Hematopoietic multipotent progenitor cell treated with erythropoietin and hydrocortisone succinate and interleukin-3 and kit ligand, for 15 days (in vitro differentiated cells): ENCODE measurements around the gene MACROH2A1.

ENCODE experiments used
- DNase-seq: peaks from one replicate; pipeline ENCODE4 v3.0.0-alpha.2; 2015; ENCODE audit warnings: low spot score

MACROH2A1 gene

DNA sequence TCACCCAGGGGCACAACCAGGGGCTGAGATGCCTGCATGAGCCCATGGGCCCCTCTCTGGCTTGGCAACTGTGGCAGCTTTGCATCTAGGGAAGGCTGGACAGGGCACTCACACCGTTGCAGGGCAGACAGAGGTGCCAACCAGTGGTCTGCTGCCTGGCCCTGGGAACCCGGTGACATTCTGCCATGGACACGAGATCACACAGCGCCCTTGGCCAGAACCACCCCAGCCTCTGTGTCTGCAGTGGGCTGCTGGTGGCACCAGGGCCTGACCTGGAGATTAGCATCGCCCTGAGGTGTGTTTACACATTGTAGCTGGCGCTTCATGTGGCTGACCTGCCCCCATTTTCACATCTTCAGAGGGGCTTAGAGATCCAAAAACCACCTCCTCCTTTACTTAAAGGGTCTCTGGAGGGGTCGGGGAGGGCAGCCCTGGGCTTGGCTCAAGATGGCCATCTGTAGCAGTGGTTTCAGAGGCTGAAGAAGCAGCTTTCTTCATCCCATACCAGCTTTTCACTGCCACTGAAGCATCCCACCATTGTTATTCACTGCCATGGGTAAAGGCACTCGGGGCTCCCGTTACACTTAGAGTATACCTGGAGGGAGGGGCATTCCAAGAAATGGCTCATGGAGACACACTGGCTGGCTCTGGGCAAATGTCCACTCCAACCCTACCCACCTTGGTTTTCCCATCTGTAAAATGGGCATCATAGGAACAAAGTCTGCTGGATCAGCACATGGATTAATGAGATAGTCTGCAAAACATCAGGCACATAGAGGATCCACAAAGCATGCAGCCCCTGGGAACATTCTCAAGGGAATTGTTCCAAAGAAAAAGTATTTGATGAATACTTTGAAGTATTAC is 36.7 kb upstream of the MACROH2A1 start:
- no peak for DNase-seq

DNA sequence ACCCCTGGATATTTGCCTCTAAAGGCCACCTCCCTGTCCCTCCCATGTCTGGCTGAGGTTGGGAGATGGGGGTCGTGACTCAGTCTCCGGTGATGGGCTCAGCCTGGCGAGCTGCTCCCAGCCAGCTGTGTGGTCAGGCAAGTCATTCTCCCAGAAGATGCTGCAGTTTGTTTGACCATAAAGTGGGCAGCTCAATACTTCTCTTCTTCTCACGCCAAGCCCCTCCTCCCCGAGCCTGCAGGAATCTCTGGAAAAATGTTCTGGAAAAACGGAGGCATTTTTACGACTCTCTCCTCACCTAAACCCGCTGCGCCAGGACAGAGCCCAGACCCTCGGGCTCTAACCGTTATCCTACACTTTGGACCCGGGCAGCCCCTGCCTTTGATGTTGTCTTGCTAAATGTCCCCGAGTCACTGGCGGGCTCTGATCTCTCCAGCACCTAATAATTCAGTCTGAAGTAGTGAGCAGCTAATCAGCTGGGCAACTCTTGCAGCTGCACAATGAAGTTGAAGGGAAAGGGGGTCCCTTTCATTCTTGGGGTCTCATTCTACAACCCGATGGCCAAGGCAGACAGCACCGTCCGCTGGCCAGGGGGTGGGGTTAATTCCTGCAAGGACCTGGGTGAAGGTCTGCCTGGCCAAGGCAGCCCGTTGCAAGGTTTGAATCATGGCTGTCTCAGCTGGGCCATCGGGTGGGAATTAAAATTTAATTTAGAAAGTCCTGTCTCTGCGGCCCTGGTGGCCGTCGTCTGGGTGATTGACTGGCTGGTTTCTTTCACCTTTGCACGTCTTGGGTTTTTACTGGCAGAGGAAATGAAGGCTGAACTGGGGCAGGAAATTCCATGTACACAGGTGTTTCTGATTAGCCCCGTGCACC is 35.8 kb upstream of the MACROH2A1 start:
- DNase-seq = no peak

DNA sequence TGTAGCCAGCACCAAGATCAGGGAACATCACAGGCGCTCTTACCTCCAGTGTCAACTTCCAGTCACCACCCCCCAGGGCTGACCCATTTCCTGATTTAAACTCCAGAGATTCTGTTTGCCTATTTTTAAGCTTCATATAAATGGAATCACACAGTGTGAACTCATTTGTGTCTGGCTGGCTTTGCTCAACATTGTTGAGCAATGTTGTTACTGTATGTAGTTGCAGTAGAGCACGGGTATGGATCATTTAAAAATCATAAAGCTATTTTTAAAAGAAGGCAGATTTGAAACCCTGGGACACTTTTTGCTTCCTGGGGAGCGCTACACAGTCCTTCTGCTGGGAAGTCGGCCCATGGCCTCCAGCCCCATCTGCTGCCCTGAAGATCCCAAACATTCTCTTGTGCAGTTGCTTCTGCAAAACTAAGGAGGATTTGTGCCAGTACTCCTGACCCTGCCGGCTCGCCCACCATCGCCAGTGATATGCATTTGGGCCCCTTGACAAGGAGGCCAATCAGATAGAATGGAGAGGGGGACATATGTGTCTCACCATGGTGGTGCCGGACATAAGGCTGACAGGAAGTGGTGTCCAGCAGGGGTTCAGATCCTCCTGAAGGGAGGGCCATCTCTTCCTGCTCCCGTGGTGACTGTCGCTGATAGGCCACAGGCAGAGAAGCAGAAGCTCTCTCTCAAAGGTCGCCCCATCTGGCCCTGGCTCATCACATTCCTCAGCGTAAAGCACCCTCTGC is 34.8 kb upstream of the MACROH2A1 start:
- no peak for DNase-seq

DNA sequence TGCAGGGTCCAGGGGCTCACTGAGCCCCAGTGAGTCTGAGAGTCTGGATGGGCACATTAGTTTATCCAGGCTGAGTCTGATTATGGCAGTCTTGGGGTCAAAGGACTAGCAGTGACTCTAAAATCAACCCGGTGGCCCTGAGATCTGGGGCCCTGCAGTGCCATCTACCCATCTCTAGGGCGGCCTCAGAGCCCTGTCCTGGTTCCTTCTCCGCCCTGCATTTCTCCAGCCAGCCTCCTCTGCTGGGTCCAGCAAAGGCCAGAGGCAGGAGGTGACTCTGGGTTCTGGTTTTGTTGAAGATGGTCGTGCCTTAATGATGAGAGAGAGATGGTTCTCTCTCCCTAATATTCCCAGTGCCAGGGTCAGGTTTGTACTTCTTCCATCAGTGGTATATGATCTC is 33.1 kb upstream of the MACROH2A1 start:
- no peak for DNase-seq

DNA sequence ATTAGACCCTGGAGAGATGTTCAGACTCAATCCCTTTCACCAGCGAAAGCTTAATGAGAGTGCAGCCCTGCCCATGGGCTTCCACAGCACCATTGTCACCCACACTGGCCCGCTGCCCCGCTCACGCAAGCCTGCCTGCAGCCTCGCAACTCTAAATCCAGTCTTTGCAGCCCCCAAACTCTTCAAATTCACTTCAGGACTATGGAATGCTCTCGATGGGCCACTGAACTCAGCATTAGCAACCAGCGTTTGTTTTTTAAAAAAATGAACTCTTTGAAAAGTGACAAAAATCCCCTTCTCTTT is 31.1 kb upstream of the MACROH2A1 start:
- no peak for DNase-seq

DNA sequence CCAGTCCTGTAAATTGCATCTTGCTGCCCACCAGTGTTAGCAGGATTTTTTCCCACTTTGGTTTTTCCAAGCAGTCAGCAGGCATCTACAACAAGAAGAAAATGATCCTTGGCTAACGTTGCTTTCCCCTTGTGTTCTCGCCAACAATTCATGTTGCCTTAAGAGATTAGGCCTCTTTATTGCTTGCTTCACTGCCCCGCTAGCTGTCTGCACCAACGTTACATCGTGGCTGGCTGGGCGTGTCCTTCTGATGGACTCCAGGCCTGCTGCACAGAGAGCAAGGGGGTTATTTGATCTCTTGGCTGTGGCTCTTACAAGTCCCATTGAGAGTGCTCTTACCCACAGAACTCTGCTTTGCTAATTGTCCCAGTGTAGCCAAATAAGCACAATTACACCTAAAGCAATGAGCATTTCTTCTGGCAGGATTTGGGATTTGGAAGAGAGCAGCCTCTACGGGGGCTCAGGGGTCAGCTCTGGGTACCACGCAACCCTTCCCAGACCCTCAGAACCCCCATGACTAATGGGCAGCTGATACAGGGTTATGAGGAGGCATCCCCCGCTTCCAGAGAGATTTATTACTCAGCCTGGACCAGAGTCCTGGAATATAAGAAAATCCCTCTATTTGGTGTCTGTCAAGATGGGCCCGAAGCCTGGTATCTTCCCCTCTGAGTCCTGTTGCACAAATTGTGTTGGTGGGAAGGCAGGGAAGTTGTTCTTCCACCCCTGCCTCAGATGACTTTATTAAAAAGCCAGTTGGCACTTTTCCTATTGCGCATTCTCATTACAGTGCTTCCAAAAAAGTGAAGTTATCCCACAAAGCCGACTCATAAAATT is 30.5 kb upstream of the MACROH2A1 start:
- no peak for DNase-seq

DNA sequence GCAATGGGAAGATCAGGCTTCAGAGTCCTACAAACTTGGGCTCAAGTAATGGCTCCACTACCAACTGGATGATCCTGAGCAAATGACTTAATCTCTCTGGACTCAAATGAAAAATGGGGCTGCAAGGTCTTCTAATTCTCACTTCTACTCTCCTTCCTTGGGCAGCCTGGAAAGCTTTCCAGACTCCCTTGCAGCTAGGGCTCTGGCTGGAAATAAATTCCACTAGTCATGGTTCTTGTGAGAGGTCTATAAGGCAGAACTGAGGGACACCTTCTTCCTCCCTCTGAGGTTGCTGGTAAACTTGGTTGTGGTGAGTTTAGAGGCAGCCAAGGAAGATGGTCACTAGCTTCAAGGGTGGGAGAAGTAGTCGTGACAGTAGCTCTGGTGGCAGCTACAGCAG is 29.6 kb upstream of the MACROH2A1 start:
- DNase-seq = no peak

DNA sequence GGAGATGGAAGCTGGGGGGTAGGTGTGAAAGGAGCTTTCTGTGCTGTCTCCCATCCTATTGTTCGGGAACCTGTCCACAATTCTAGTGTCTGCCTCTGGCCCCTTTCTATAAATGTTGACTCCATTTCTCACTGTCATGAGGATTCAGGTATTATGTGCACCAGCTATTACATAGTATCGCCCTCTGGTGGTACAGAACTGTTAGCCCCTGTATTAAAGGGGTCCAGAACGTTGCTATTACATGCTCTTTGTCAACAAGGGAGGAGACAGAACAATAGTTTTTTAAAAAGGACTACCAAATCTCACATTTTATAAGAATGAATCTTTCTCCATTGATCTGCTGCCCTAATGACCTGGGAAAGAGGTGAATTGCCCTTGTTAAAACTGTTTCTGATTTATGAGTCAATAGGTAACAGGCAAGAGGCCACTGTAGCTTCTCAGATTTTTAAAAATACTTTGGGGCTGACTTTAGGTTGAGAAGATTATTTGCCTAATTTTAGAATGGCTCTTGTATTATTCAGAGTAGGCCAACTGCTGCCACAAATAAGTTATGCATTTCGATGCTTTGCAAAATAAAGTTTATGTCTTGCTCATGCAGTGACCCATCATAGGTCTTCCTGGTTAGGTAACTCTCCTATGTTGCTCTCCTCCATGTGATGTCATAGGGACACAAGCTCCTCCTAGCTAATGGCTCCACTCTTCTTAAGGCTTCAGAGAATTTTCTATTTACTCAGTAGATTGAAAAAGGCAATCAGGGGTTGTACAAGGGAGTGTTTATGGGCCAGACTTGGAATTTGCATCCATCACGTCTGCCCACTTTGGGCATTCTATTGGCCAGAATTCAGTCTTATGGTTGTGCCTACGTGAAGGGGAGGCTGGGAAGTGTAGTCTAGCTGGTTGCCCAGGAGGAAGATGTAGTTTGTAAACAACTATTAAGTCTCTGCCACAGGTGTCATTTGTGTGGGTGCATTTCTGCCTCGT is 27.4 kb upstream of the MACROH2A1 start:
- peak; percentile 66 for DNase-seq

DNA sequence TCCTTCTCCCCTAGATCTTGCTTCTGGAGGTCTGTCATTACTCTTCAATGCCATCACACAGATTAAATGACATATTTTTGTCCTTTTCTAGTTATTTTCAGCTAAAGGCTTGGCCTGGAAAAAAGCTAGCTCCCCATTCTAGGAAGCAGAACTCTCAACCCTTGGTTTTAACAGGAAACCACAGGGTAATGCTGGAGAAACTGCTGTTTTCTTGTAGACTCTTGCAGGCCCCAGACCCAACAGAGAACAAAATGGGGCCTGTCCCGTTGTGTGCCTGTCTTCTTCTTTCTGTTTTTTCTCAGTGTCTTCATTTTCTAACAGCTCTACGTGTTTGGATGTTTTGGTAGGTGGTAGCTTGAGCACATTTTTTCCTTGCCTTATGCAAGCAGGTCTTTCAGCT is 26.6 kb upstream of the MACROH2A1 start:
- DNase-seq = no peak

DNA sequence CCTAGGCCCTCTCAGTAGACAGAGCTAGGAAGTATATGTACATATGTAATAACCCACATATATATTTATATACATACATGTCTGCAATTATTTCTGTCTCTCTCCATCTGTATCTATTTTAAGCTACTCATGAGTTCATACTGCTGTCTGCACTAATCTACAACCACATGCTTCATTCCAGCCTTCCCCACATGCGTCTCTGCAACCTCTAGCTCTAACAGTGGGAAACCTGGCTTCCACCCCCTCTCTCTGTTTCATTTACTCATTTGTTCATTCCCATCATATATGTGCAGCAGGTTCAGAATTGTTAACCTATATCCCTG is 24.8 kb upstream of the MACROH2A1 start:
- no peak for DNase-seq

DNA sequence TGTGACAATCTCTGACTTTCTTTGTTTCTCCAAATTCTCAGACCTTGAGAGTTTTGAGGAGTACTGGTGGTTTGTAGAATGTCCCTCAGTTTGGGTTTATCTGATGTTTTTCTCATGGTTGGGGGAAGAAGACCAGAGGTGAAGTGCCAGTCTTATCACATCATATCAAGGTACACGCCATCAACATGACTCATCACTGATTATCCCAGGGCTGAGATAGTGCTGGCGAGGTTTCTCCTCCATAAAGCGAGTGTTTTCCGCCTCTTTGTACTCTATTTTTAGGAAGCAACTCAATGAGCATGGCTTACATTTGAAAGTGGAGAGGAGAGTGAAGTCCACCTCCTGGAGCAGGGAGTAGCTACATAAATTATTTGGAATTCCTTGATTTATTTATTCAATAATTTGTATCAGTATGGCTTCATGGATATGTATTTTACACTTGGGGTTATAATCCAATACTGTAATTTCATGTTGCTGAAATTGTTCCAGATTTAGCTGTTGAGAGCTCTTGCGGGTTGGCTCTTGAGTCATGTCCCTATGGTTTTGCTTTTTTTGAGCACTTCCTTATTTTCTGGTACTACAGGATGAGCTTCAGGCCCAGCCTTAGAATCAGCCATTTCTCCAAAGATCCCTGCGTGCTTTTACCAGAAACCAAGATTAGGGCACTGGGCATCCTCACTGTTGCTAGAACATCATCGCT is 24.3 kb upstream of the MACROH2A1 start:
- DNase-seq = no peak

DNA sequence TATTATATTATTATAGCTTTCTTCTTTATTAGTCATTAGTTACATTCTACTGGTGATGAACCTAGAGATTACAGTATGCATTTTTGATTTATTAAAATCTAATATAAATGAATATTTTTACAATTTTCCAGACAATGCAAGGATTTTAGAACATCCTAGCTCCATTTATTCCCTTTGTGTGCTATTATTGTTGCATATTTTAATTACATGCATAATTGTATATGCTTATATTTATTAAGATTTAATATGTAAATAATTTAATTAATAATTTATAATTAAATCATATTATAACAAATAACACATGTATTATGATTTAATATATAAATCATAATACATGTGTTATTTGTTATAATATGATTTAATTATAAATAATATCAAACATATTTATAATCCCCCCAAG is 23.4 kb upstream of the MACROH2A1 start:
- DNase-seq = no peak

DNA sequence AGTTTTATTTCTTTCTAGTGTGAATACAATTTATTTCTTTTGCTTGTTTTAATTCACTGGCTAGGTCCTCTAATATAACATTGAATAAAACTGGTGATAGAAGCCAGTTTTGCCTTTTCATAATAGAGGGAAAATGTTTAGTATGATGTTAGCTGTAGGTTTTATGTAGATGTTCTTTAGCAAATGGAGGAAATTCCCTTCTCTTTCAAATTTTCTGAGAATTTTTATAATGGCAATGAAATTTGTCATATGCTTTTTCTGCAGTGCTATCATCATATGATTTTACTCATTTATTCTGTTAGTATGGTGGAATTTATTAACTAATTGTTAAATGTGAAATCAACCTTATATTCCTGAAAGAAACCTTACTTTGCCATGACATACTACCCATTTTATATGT is 18.1 kb upstream of the MACROH2A1 start:
- no peak for DNase-seq

DNA sequence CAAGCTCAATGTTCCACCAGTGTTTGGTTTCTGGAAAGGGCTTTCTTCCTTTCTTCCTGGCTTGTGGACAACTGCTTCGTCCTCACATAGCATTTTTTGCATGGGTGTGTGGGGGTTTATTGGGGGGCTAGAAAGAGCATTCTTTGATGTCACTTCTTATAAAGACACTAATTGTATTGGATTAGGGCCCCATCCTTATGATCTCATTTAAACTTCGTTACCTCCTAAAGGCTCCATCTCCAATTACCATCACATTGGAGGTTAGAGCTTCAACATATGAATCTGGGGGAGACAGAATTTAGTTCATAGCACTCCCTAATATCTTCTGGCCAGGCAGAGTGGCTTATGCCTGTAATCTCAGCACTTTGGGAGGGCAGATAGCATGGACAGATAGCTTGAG is 6.1 kb upstream of the MACROH2A1 start:
- DNase-seq = no peak

DNA sequence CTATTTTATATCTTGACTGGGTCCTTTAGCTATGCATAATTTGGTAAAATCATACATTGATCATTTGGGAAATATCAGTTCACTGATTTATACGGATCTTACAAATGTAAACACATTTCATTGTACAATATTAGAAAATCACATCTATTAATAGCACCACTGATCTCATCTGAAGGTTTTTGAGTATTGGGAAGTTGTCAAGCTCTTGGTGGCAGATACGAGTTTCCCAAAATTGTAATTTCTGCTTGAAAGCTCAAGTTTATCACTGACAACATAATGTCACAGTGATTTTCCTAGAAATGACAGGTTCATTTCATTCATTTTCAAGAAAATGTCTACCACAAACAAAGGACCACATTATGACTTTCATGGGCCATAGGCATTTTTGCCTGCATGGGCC is 3.0 kb upstream of the MACROH2A1 start:
- no peak for DNase-seq

DNA sequence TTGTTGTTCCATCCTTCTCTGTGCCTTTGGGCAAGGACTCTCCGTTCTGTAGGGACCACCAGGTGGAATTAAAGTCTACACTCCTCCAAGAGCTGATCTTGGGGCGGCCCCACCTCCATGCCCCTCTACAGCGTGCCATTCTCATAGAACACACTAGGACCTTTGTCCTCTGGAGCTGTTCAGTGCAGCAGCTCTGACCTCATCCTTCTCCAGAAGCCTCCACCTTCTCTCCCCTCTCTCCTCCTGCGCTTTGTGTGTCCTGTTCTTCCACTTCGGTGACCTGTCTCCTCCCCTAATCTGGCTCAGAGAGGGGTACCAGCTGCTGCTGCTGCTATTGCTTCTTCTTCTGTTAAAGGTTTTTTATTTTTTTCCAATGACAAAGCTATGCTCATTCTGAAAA is 1.8 kb upstream of the MACROH2A1 start:
- no peak for DNase-seq

DNA sequence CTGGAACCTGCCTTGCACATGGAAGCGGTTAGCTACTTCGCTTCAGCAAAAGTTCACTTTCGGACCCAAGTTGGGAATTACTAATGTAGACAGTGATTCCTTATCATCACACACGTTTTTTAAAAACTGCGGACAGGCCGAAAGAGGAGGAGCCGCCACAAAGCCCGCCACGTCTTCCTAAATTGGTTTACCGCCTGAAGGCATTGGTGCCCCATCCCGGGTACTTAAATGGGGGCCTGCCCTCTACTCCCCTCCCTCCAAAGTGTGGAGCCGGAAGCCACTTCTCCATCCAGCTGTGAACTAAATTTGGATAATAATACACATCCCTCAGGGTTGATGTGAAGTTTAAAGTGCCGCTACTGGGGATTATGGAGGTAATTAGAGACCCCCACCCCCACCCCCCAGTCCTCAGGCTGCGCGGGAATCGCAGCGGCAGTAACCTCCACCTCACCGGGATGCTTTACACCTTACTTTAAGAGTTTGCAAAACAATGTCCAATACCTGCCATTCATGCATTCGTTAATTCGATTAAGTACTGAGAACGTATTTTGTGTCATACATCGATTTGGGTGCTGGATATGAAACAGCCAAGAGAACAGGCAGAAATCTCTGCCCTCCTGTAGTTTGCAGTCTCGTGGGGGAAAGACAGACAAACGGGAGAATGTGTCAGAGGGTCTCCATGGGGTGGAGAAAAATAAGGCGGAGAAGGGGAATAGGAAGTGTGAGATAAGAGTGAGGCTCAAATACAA is 937 bp upstream of the MACROH2A1 start:
- no peak for DNase-seq

DNA sequence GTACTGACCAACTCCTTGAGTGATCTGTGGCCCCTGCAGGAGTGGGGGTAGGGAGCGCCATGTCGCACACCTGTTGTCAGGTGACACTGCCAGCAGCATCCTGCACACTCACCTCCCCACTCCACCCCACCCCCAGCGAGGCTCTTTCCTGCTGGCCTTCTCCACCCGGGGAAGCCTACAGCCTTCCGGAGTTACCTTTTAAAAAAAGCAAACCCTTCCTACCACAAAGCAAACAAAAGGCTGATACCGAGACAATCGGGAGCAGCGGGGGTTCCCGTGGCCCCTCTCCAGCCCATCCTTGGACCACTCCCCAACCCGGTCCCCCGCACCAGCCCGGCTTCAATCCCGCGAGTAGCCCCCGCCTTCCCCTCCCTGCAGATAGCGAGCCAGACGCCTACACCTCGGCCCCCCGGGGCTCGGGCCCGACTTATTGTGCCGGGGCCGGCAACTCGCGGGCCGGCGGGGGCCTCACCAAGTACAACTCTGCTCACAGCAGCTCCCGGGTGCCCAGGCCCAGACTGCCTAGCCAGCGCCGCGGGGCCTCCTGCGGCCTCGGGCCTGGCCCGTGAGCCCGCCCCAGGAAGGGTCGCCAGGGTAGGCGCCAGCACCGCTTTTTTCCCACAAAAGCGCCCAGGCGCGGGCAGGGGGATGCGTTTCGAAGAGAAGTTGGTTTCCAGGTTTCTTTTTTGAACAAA is 724 bp downstream of the MACROH2A1 start:
- DNase-seq = no peak

DNA sequence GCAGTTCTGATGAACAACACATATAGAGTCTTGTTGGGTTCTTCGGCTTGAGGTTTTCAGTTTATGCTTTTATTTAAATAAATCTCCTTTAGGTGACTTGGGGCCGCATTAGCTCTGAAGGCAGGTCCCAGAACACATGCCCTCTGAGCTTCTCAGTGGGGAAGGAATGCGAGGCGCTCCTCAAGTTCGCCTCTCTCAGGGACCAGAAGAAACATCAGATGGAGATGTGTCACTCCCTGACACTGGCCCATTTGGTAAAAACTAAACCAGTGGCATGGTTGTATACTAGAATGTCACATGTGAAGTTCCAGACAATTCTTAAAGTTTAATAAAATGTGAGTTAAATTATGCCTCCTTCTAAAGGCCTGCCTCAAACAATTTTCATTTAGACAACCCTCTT is 1.9 kb downstream of the MACROH2A1 start:
- DNase-seq = no peak
